CD4-positive, alpha-beta T cell treated with Interleukin-12 subunit alpha and Interleukin-12 subunit beta, for 1 hour (primary cell): ENCODE results near the gene EIF4H.
"Not testable (repeated sequence)": the region's sequence is repeated elsewhere in the genome, so short reads cannot be mapped to it uniquely, and the experiment has no call there.

Experiments used
- DNase-seq: peaks from one replicate; pipeline ENCODE4 v3.0.0-alpha.2; 2020

EIF4H gene

GRCh38 chr7:74173866-74174605 is at the start of gene EIF4H:
EIF4H (plus strand) TSS chr7:74174356; CDS start chr7:74174384, 28 bp downstream.
- DNase-seq, result peak; percentile 96

GRCh38 chr7:74126220-74126880 is 47.8 kb upstream of the EIF4H start:
- DNase-seq, result no peak

GRCh38 chr7:74129887-74130286 is 44.3 kb upstream of the EIF4H start:
- DNase-seq, result no peak

GRCh38 chr7:74130518-74130917 is 43.6 kb upstream of the EIF4H start:
- DNase-seq, result no peak

- no peak for DNase-seq
Measured at GRCh38 chr7:74134117-74134620, 40.0 kb upstream of the EIF4H start.

GRCh38 chr7:74138334-74138867 is 35.8 kb upstream of the EIF4H start:
- DNase-seq, result peak; percentile 29

GRCh38 chr7:74138945-74139843 is 35.0 kb upstream of the EIF4H start:
- DNase-seq, result no peak

GRCh38 chr7:74141705-74142104 is 32.5 kb upstream of the EIF4H start:
- no peak for DNase-seq

- DNase-seq, result no peak
Measured at GRCh38 chr7:74143383-74143782, 30.8 kb upstream of the EIF4H start.

- no peak for DNase-seq
Measured at GRCh38 chr7:74148491-74148890, 25.7 kb upstream of the EIF4H start.

- no peak for DNase-seq
Measured at GRCh38 chr7:74149071-74149470, 25.1 kb upstream of the EIF4H start.

- DNase-seq, result no peak
Measured at GRCh38 chr7:74149603-74150002, 24.6 kb upstream of the EIF4H start.

GRCh38 chr7:74153736-74154135 is 20.4 kb upstream of the EIF4H start:
- DNase-seq, result no peak

GRCh38 chr7:74155810-74156395 is 18.3 kb upstream of the EIF4H start:
- no peak for DNase-seq

GRCh38 chr7:74157605-74158004 is 16.6 kb upstream of the EIF4H start:
- DNase-seq, result no peak

- DNase-seq, result no peak
Measured at GRCh38 chr7:74164985-74165456, 9.1 kb upstream of the EIF4H start.

GRCh38 chr7:74165867-74166593 is 8.1 kb upstream of the EIF4H start:
- no peak for DNase-seq

GRCh38 chr7:74167324-74167723 is 6.8 kb upstream of the EIF4H start:
- not testable (repeated sequence) for DNase-seq

- no peak for DNase-seq
Measured at GRCh38 chr7:74173074-74173473, 1.1 kb upstream of the EIF4H start.

GRCh38 chr7:74173491-74173865 is 678 bp upstream of the EIF4H start:
- DNase-seq, result no peak

GRCh38 chr7:74174606-74175082 is 488 bp downstream of the EIF4H start:
- DNase-seq, result peak; percentile 37

GRCh38 chr7:74175340-74175739 is 1.2 kb downstream of the EIF4H start:
- DNase-seq, result no peak
